Mesendoderm (in vitro differentiated cells): ENCODE results near the gene MRPL36.
"Not testable (repeated sequence)": the region's sequence is repeated elsewhere in the genome, so short reads cannot be mapped to it uniquely, and the experiment has no call there.

Source experiments
- DNase-seq: peaks from one replicate; pipeline ENCODE4 v3.0.0; 2013
- H2AK5ac ChIP-seq: 2 replicates; pipeline ENCODE4 v1.6.1; 2013; ENCODE audit warnings: low read length, inconsistent platforms
- H2BK120ac ChIP-seq: 2 replicates; pipeline ENCODE4 v1.6.1; 2013; ENCODE audit warnings: low read depth, mild to moderate bottlenecking, low read length, moderate library complexity, mixed read lengths
- H2BK15ac ChIP-seq: replicated peaks from 2 replicates; pipeline ENCODE4 v1.6.1; 2013; ENCODE audit warnings: low read depth, mild to moderate bottlenecking, moderate library complexity
- H2BK5ac ChIP-seq: 2 replicates; pipeline ENCODE4 v1.6.1; 2013; ENCODE audit warnings: low read length, inconsistent platforms
- H3K18ac ChIP-seq: 2 replicates; pipeline ENCODE4 v1.6.1; 2013; ENCODE audit warnings: mild to moderate bottlenecking, low read length, mixed read lengths
- H3K23ac ChIP-seq: one replicate; pipeline ENCODE4 v1.6.1; 2013; ENCODE audit warnings: low read length
- H3K27ac ChIP-seq: 2 replicates; pipeline ENCODE4 v1.5.1; 2013; ENCODE audit warnings: low read depth, mild to moderate bottlenecking, inconsistent platforms, low read length, moderate library complexity
- H3K27me3 ChIP-seq: 2 replicates; pipeline ENCODE4 v1.6.1; 2013; ENCODE audit warnings: low read length, control low read depth, mild to moderate bottlenecking, inconsistent platforms; ENCODE audit not compliant: insufficient read depth, poor library complexity
- H3K36me3 ChIP-seq: 2 replicates; pipeline ENCODE4 v1.6.1; 2013; ENCODE audit warnings: low read length, inconsistent platforms; ENCODE audit not compliant: control insufficient read depth, insufficient read depth
- H3K4ac ChIP-seq: one replicate; pipeline ENCODE4 v1.6.1; 2013; ENCODE audit warnings: low read depth, mild to moderate bottlenecking, low read length, moderate library complexity
- H3K4me1 ChIP-seq: 2 replicates; pipeline ENCODE4 v1.6.1; 2013; ENCODE audit warnings: low read depth, low read length, inconsistent platforms; ENCODE audit not compliant: control insufficient read depth
- H3K4me2 ChIP-seq: 2 replicates; pipeline ENCODE4 v1.6.1; 2013; ENCODE audit warnings: low read length
- H3K4me3 ChIP-seq: 2 replicates; pipeline ENCODE4 v1.5.1; 2013; ENCODE audit warnings: mild to moderate bottlenecking, low read length
- H3K56ac ChIP-seq: one replicate; pipeline ENCODE4 v1.6.1; 2013; ENCODE audit warnings: low read length
- H3K79me1 ChIP-seq: 2 replicates; pipeline ENCODE4 v1.6.1; 2013; ENCODE audit warnings: low read length, inconsistent platforms
- H3K79me2 ChIP-seq: 2 replicates; pipeline ENCODE4 v1.6.1; 2013; ENCODE audit warnings: mild to moderate bottlenecking, low read length; ENCODE audit not compliant: control insufficient read depth, insufficient read depth
- H3K9ac ChIP-seq: 2 replicates; pipeline ENCODE4 v1.6.1; 2013; ENCODE audit warnings: low read length, inconsistent platforms
- H4K5ac ChIP-seq: one replicate; pipeline ENCODE4 v1.6.1; 2013; ENCODE audit warnings: low read length
- H4K8ac ChIP-seq: one replicate; pipeline ENCODE4 v1.6.1; 2013; ENCODE audit warnings: low read depth, mild to moderate bottlenecking, control low read depth, low read length, moderate library complexity
- WGBS: extraction: QIAGEN DNeasy Blood & Tissue Kit; methylation state at CpG from one replicate; pipeline ENCODE4 v1.1.7; 2013; ENCODE audit warnings: low lambda C conversion rate, missing lambda C conversion rate; ENCODE audit not compliant: insufficient coverage; ENCODE audit errors: extremely low coverage; 5-methylcytosine and 5-hydroxymethylcytosine counted together

Gene MRPL36

DNA sequence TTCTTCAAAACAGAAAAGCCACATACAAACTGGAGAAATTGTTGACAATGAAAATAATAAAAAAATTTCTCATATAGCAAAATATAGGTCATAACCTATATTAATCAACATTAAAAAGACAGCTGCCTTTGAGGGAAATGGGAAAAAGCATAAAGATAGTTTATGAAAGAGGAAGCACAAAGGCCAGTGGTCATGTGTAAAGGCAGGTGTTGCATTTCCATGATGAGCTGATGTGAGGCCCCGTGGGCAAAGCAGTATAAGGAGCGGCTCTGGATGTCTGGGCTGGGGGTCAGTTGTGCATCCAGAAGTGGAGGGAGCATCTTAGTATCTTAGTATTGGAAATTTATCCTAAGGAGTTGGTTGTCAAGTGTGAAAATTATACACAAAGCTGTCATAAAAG, 19.8 kb upstream of the MRPL36 start:
- Histone ChIP-seq H3K4me2 (no peak overlapping the region), H2AK5ac (no peak overlapping the region), H3K4ac (no peak overlapping the region), H3K36me3 (peaks cover 6% of the 10 kb centered on the region), H3K79me1 (peaks cover 5% of the 10 kb centered on the region), H2BK15ac (no peak overlapping the region), H3K56ac (no peak overlapping the region), H4K5ac (no peak overlapping the region), H4K8ac (no peak overlapping the region), H3K4me1 (no peaks in the 10 kb centered on the region), H3K79me2 (no peaks in the 10 kb centered on the region), H3K9ac (no peak overlapping the region), H3K18ac (no peak overlapping the region), H3K27me3 (no peaks in the 10 kb centered on the region), H3K23ac (no peak overlapping the region), H2BK120ac (no peak overlapping the region), H3K4me3 (no peak overlapping the region), H2BK5ac (no peak overlapping the region), H3K27ac (no peak overlapping the region)
- WGBS, result no CpG with 5 or more reads among the region's 2 CpGs
- no peak for DNase-seq

GRCh38 chr5:1818784-1819183, 19.1 kb upstream of the MRPL36 start:
- Histone ChIP-seq H2BK5ac (no peak overlapping the region), H3K56ac (no peak overlapping the region), H3K9ac (no peak overlapping the region), H3K18ac (no peak overlapping the region), H2AK5ac (no peak overlapping the region), H2BK15ac (no peak overlapping the region), H3K27me3 (no peaks in the 10 kb centered on the region), H3K36me3 (peaks cover 10% of the 10 kb centered on the region), H3K79me2 (no peaks in the 10 kb centered on the region), H3K4me2 (no peak overlapping the region), H3K27ac (no peak overlapping the region), H4K8ac (no peak overlapping the region), H3K4ac (no peak overlapping the region), H4K5ac (no peak overlapping the region), H2BK120ac (no peak overlapping the region), H3K23ac (no peak overlapping the region), H3K4me1 (no peaks in the 10 kb centered on the region), H3K79me1 (peaks cover 5% of the 10 kb centered on the region), H3K4me3 (no peak overlapping the region)
- DNase-seq, result no peak
- WGBS, result no CpG with 5 or more reads among the region's 5 CpGs

- Histone ChIP-seq H3K18ac (no peak overlapping the region), H3K56ac (no peak overlapping the region), H4K5ac (no peak overlapping the region), H3K4ac (no peak overlapping the region), H3K36me3 (peaks cover 14% of the 10 kb centered on the region), H2BK15ac (no peak overlapping the region), H3K79me1 (peaks cover 8% of the 10 kb centered on the region), H3K4me1 (no peaks in the 10 kb centered on the region), H3K23ac (no peak overlapping the region), H2BK5ac (no peak overlapping the region), H3K4me3 (no peak overlapping the region), H2BK120ac (no peak overlapping the region), H3K4me2 (no peak overlapping the region), H3K9ac (no peak overlapping the region), H4K8ac (no peak overlapping the region), H2AK5ac (no peak overlapping the region), H3K27me3 (no peaks in the 10 kb centered on the region), H3K79me2 (no peaks in the 10 kb centered on the region), H3K27ac (no peak overlapping the region)
- no CpG with 5 or more reads among the region's 15 CpGs for WGBS
- DNase-seq, result no peak
Observed at GRCh38 chr5:1817261-1818043, 17.8 kb upstream of the MRPL36 start.

DNA sequence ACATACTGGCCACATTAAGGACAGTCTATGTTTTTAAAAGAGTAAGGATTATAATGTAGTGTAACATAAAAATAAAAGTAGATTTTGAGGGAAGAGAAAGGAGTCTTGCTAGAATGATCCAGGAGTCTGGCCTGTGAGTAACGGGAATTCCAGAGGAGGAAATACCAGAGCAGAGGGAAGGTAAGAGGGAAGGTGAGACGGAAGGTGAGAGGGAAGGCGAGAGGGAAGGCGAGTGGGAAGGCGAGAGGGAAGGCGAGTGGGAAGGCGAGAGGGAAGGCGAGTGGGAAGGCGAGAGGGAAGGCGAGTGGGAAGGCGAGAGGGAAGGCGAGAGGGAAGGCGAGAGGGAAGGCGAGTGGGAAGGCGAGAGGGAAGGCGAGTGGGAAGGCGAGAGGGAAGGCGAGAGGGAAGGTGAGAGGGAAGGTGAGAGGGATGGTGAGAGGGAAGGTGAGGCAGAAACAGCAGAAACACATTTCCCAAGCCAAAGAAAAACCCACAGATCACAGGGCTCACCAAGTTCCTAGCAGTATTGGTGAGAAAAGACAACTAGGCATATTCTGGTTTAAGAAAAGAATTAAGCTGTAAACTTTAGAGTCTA, 17.0 kb upstream of the MRPL36 start:
- not testable (repeated sequence) for H3K4ac ChIP-seq, H2BK15ac ChIP-seq, H2BK5ac ChIP-seq, H3K18ac ChIP-seq, H3K4me2 ChIP-seq, H3K56ac ChIP-seq, DNase-seq, H3K4me3 ChIP-seq, H2BK120ac ChIP-seq, H3K23ac ChIP-seq, H3K79me2 ChIP-seq, H3K79me1 ChIP-seq, H3K9ac ChIP-seq, H2AK5ac ChIP-seq, H3K27me3 ChIP-seq, H4K5ac ChIP-seq, H4K8ac ChIP-seq, H3K4me1 ChIP-seq, H3K27ac ChIP-seq
- 100% methylated on average over 11 of the region's 18 CpGs for WGBS
- H3K36me3 ChIP-seq, result peaks cover 11% of the 10 kb centered on the region

DNA sequence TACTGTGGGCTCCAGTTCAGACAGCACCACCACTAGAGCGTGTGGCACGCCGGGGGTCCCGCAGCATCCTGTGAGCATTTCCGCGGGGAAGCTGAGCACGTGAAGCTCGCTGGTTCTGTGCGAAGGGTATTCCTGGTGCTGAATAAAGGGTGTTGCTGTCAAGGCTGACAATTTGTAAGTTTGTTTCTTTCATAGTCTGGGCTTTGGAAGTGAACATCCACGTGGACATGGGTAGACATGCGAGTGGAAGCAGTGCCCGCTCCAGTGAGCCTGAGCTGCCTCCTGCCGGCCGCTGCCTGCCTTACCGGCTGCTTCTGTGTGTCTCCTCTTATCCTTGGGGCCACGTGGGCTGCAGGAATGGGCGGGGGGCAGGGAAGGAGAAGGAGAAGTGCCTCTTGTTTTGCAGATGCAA, 16.2 kb upstream of the MRPL36 start:
- Histone ChIP-seq H2AK5ac (no peak overlapping the region), H4K5ac (no peak overlapping the region), H3K4me2 (no peak overlapping the region), H2BK15ac (no peak overlapping the region), H3K4me1 (no peaks in the 10 kb centered on the region), H3K18ac (no peak overlapping the region), H3K56ac (no peak overlapping the region), H2BK5ac (no peak overlapping the region), H3K27me3 (no peaks in the 10 kb centered on the region), H4K8ac (no peak overlapping the region), H3K27ac (no peak overlapping the region), H3K9ac (no peak overlapping the region), H3K79me1 (peaks cover 7% of the 10 kb centered on the region), H3K4ac (no peak overlapping the region), H3K36me3 (peaks cover 8% of the 10 kb centered on the region), H3K4me3 (no peak overlapping the region), H3K23ac (no peak overlapping the region), H2BK120ac (no peak overlapping the region), H3K79me2 (no peaks in the 10 kb centered on the region)
- no CpG with 5 or more reads among the region's 17 CpGs for WGBS
- DNase-seq, result no peak
